ENCODE results near the gene NDE1. TPM values are rescaled to one million over a fixed set of nuclear protein-coding genes. Genes with fewer than 3 reads are reported as not detected.

NDE1 gene
- total RNA-seq, 1 experiment from 2014 or later: 61.8 TPM

- H3K9me3 ChIP-seq (replicated peaks): no peaks in the 10 kb centered on the region
- no peak overlapping the region for H3K4me3 ChIP-seq
- H3K27me3 ChIP-seq (replicated peaks): no peaks in the 10 kb centered on the region
- H3K27ac ChIP-seq: 0 out of 2 replicates have a peak overlapping the region, but pooled peaks have one; percentile 5
- peak; percentile 58 to 61 for DNase-seq (ENCODE audit: low read depth in 1 of 2, low spot score in 2 of 2)
- peaks cover 40% of the 10 kb centered on the region for H3K4me1 ChIP-seq (replicated peaks)
- peaks cover 35% of the 10 kb centered on the region for H3K36me3 ChIP-seq
These were observed 39.6 kb upstream of the NDE1 start for GRCh38 chr16:15610369-15610871.

GRCh38 chr16:15611610-15612009, 38.4 kb upstream of the NDE1 start:
- Histone ChIP-seq H3K27me3 (replicated peaks) (no peaks in the 10 kb centered on the region), H3K4me3 (no peak overlapping the region), H3K27ac (peak overlapping the region; percentile 47), H3K36me3 (peaks cover 46% of the 10 kb centered on the region), H3K9me3 (replicated peaks) (no peaks in the 10 kb centered on the region), H3K4me1 (replicated peaks) (peaks cover 40% of the 10 kb centered on the region)
- DNase-seq (ENCODE audit: low read depth in 1 of 2, low spot score in 2 of 2): peak in 1 of 2 experiments; percentile 42

- H3K27ac ChIP-seq: no peak overlapping the region
- peaks cover 45% of the 10 kb centered on the region for H3K36me3 ChIP-seq
- no peak overlapping the region for H3K4me3 ChIP-seq
- H3K9me3 ChIP-seq (replicated peaks): no peaks in the 10 kb centered on the region
- DNase-seq (ENCODE audit: low read depth in 1 of 2, low spot score in 2 of 2): no peak
- H3K27me3 ChIP-seq (replicated peaks): no peaks in the 10 kb centered on the region
- H3K4me1 ChIP-seq (replicated peaks): peaks cover 28% of the 10 kb centered on the region
These were observed 36.4 kb upstream of the NDE1 start for GRCh38 chr16:15613676-15614075.

- no peak overlapping the region for H3K4me3 ChIP-seq
- H3K9me3 ChIP-seq (replicated peaks): no peaks in the 10 kb centered on the region
- no peaks in the 10 kb centered on the region for H3K27me3 ChIP-seq (replicated peaks)
- H3K4me1 ChIP-seq (replicated peaks): peaks cover 13% of the 10 kb centered on the region
- no peak overlapping the region for H3K27ac ChIP-seq
- peaks cover 64% of the 10 kb centered on the region for H3K36me3 ChIP-seq
- no peak for DNase-seq (ENCODE audit: low read depth in 1 of 2, low spot score in 2 of 2)
These were observed 34.0 kb upstream of the NDE1 start for GRCh38 chr16:15616012-15616411.

- DNase-seq (ENCODE audit: low read depth in 1 of 2, low spot score in 2 of 2): no peak
- no peaks in the 10 kb centered on the region for H3K27me3 ChIP-seq (replicated peaks)
- peaks cover 9% of the 10 kb centered on the region for H3K4me1 ChIP-seq (replicated peaks)
- peaks cover 69% of the 10 kb centered on the region for H3K36me3 ChIP-seq
- H3K9me3 ChIP-seq (replicated peaks): no peaks in the 10 kb centered on the region
- no peak overlapping the region for H3K27ac ChIP-seq
- no peak overlapping the region for H3K4me3 ChIP-seq
These were observed 33.4 kb upstream of the NDE1 start for GRCh38 chr16:15616475-15617165.

GRCh38 chr16:15617901-15618300, 32.1 kb upstream of the NDE1 start:
- Histone ChIP-seq H3K9me3 (replicated peaks) (no peaks in the 10 kb centered on the region), H3K27ac (no peak overlapping the region), H3K4me1 (replicated peaks) (no peaks in the 10 kb centered on the region), H3K27me3 (replicated peaks) (no peaks in the 10 kb centered on the region), H3K36me3 (peaks cover 67% of the 10 kb centered on the region), H3K4me3 (no peak overlapping the region)
- no peak for DNase-seq (ENCODE audit: low read depth in 1 of 2, low spot score in 2 of 2)

GRCh38 chr16:15618392-15618791, 31.7 kb upstream of the NDE1 start:
- no peak for DNase-seq (ENCODE audit: low read depth in 1 of 2, low spot score in 2 of 2)
- Histone ChIP-seq H3K36me3 (peaks cover 68% of the 10 kb centered on the region), H3K4me1 (replicated peaks) (no peaks in the 10 kb centered on the region), H3K4me3 (no peak overlapping the region), H3K27ac (no peak overlapping the region), H3K9me3 (replicated peaks) (no peaks in the 10 kb centered on the region), H3K27me3 (replicated peaks) (no peaks in the 10 kb centered on the region)

GRCh38 chr16:15620611-15621195, 29.3 kb upstream of the NDE1 start:
- no peak overlapping the region for H3K4me3 ChIP-seq

GRCh38 chr16:15621456-15621855, 28.6 kb upstream of the NDE1 start:
- Histone ChIP-seq H3K4me1 (replicated peaks) (no peaks in the 10 kb centered on the region), H3K27ac (no peak overlapping the region), H3K9me3 (replicated peaks) (no peaks in the 10 kb centered on the region), H3K36me3 (peaks cover 68% of the 10 kb centered on the region), H3K27me3 (replicated peaks) (no peaks in the 10 kb centered on the region), H3K4me3 (no peak overlapping the region)
- DNase-seq (ENCODE audit: low read depth in 1 of 2, low spot score in 2 of 2): no peak

More at GRCh38 chr16:15620611-15621195, 29.3 kb upstream of the NDE1 start:
- Histone ChIP-seq H3K36me3 (peaks cover 75% of the 10 kb centered on the region), H3K9me3 (replicated peaks) (no peaks in the 10 kb centered on the region), H3K27ac (no peak overlapping the region), H3K27me3 (replicated peaks) (no peaks in the 10 kb centered on the region), H3K4me1 (replicated peaks) (no peaks in the 10 kb centered on the region)
- no peak for DNase-seq (ENCODE audit: low read depth in 1 of 2, low spot score in 2 of 2)

GRCh38 chr16:15621889-15622288, 28.2 kb upstream of the NDE1 start:
- Histone ChIP-seq H3K4me1 (replicated peaks) (no peaks in the 10 kb centered on the region), H3K27ac (no peak overlapping the region), H3K9me3 (replicated peaks) (no peaks in the 10 kb centered on the region), H3K4me3 (no peak overlapping the region), H3K27me3 (replicated peaks) (no peaks in the 10 kb centered on the region), H3K36me3 (peaks cover 64% of the 10 kb centered on the region)
- DNase-seq (ENCODE audit: low read depth in 1 of 2, low spot score in 2 of 2): no peak

- H3K9me3 ChIP-seq (replicated peaks): no peaks in the 10 kb centered on the region
- H3K27me3 ChIP-seq (replicated peaks): no peaks in the 10 kb centered on the region
- no peak overlapping the region for H3K27ac ChIP-seq
- no peaks in the 10 kb centered on the region for H3K4me1 ChIP-seq (replicated peaks)
- peaks cover 61% of the 10 kb centered on the region for H3K36me3 ChIP-seq
- DNase-seq (ENCODE audit: low read depth in 1 of 2, low spot score in 2 of 2): no peak
- no peak overlapping the region for H3K4me3 ChIP-seq
These were observed 18.2 kb upstream of the NDE1 start for GRCh38 chr16:15631730-15632409.

GRCh38 chr16:15635926-15636325, 14.1 kb upstream of the NDE1 start:
- Histone ChIP-seq H3K4me1 (replicated peaks) (no peaks in the 10 kb centered on the region), H3K4me3 (no peak overlapping the region), H3K36me3 (peaks cover 69% of the 10 kb centered on the region), H3K27me3 (replicated peaks) (no peaks in the 10 kb centered on the region), H3K27ac (no peak overlapping the region), H3K9me3 (replicated peaks) (no peaks in the 10 kb centered on the region)
- DNase-seq (ENCODE audit: low read depth in 1 of 2, low spot score in 2 of 2): no peak

- Histone ChIP-seq H3K27ac (no peak overlapping the region), H3K4me3 (no peak overlapping the region), H3K4me1 (replicated peaks) (no peaks in the 10 kb centered on the region; the same call in 1 of the 2 replicates), H3K27me3 (replicated peaks) (no peaks in the 10 kb centered on the region), H3K9me3 (replicated peaks) (no peaks in the 10 kb centered on the region), H3K36me3 (peaks cover 69% of the 10 kb centered on the region)
- no peak for DNase-seq (ENCODE audit: low read depth in 1 of 2, low spot score in 2 of 2)
These were observed 13.6 kb upstream of the NDE1 start for GRCh38 chr16:15636392-15636873.

GRCh38 chr16:15639061-15639568, 10.9 kb upstream of the NDE1 start:
- H3K4me1 ChIP-seq (replicated peaks): peaks cover 16% of the 10 kb centered on the region
- H3K36me3 ChIP-seq: peaks cover 50% of the 10 kb centered on the region
- no peaks in the 10 kb centered on the region for H3K27me3 ChIP-seq (replicated peaks)
- DNase-seq (ENCODE audit: low read depth in 1 of 2, low spot score in 2 of 2): no peak
- H3K4me3 ChIP-seq: no peak overlapping the region
- no peaks in the 10 kb centered on the region for H3K9me3 ChIP-seq (replicated peaks)
- no peak overlapping the region for H3K27ac ChIP-seq
